GM19193 (cell line): ENCODE data around the gene TREH.

ENCODE experiments used
- POLR2A ChIP-seq: IDR thresholded peaks from 4 replicates; pipeline ENCODE4 v1.6.1; 2011; ENCODE audit not compliant: insufficient read depth, insufficient read length; ENCODE audit errors: extremely low read depth

The TREH gene

DNA sequence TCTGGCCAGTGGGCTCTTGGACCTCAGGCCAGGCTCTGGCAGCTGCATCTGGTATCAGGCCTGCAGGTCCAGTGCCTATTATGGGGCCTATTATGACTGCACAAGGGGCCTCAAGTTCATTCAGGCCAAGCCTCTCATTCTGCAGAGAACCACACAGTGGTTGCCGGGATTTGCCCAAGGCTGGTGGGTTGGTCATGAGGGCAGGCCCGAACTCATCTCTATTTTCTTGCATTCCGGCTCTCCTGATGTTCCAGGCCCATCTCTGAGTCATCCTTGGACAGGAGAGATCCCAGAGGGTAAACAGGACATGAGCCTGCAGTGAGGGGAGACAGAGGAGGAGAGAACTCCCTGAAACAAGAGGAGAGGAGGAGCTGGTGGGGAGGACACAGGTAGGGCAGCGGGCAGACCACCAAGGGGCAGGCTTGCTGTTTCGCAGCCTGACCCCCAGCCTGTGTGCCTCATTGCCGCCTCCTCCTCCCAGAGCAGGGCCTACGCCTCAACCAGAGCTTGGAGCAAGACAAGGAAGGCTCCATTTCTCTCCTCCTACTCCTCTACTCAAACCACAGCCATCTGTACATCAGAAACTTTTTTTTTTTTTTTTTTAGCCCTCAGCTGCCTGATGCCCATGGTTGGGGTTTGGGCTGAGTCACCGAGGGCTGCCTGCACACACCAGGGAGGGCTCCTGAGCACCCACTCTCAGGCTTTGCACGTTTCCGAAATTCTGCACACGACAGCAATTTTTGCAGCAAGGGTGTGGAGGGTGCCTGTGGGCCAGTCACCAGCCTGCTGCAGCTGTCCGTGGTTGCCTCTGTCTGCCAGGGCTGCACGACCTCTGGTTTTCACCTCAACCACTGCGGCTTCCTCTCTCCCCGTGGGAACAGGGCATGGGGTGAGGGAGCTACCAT, 12.7 kb upstream of the TREH start:
- no peak for TF ChIP-seq POLR2A

DNA sequence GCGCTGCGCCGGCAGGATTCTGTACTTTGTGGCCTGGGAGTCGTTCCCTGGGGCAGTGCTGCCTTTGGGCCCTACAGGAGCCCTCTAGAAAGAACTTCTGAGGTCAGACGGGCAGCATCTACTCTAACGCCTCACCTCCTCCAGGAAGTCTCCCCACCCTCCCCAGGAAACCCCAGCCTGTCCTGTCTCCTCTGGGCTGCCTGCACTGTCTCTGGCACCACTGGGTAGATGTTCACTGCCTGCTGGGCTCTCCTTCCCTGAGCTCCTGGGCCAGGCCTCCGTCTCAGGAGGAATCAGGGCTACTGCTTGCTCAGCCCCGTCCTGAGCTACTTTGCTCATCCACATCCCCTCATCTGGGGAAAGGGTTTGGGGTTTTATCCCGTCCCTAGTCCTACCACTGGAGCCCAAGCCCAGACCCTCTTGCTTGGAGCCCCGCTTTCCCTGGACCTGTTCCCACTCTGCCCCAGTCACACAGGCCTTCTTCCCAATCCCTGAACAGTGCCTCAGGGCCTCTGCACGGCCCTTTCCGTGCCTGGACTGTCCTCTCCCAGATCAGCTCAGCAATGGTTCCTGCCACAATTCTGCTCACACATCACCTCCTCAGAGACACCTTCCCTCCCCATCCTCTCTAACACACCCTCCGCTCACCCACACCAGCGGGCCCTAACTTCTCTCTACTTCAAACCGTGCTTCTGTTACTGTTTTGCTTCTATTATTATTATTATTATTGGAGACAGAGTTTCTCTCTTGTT, 11.3 kb upstream of the TREH start:
- TF ChIP-seq POLR2A: no peak

DNA sequence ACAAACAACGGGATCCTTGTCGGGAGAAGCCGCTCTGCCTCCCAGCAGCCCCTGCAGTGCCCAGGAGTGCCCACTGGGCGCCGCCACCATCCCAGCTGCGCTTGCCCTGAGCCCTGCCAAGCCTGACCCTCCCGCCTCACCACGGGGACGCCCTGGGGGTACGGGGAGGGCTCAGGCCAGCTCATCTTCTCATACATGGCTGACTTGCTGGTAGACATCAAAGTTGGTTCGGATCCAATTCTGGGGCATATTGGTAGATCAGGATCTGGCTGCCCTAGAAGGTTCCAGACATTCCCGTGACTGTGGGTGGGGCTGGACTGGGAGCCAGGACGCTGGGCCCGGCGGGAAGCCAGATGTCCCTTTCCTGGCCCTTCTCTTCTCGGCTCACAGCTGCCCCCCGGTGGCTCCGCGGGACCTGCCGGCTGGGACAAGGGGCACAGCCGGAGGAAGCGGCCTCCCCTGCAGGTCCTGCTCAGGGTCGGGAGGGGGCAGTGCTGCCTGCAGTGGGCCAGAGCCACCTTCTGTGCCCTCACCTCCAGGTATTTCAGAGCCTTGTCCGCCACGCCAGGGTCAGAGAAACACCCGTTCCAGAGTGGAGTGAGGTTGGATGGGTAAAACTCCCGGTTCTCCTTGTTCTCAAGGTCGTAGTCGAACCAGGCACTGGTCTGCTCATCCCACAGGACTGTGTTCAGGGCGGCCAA, 10.6 kb upstream of the TREH start:
- no peak for TF ChIP-seq POLR2A

DNA sequence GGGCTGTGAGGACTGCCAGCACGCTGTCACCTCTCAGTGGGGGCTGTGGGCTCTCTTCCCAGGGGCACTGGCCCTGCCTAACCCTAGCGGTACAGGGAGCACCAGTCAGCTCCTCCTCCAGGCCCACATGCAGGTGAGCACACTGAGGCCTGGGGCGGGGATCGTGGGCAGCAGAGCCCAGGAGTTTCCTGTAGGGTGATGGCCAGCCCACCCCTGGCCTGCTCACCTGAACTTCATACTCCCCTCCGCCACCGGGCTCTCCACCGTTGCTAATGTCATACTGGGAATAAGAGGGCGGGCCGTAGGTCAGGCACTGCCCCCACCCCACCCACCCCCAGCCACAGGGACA, 10.0 kb upstream of the TREH start:
- TF ChIP-seq POLR2A: no peak

DNA sequence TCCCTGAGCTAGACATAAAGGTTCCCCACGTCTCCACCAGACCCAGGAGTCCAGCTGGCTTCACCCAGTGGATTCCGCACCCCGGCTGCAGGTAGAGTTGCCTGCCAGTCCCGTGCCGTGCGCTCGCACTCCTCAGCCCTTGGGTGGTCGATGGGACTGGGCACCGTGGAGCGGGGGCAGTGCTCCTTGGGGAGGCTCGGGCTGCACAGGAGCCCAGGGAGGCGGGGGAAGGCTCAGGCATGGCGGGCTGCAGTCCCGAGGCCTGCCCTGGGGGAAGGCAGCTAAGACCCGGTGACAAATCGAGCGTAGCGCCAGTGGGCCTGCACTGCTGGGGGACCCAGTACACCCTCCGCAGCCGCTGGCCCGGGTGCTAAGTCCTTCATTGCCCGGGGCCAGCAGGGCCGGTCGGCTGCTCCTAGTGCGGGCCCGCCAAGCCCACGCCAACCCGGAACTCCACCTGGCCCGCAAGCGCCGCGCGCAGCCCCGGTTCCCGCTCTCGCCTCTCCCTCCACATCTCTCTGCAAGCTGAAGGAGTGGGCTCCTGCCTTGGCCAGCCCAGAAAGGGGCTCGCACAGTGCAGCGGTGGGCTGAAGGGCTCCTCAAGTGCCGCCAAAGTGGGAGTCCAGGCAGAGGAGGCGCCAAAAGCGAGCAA, 9.5 kb upstream of the TREH start:
- TF ChIP-seq POLR2A: no peak

DNA sequence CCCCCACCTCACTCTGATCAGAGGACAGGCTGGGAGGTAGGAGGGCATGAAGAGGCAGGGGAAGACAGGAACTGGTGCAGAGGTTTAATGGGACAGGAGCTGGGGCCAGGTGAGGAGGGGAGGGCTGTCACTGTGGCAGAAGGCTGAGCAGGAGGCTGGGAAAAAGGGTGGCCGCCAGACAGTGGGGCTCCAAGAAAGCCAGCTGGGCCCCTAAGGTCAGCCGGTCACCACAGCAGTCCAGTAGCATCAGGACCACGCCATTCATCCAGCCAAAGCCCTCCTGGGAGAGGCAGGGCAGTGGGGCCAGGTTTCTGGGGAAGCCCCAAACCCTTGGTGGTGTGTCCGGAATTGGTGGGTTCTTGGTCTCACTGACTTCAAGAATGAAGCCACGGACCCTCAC, 8.5 kb upstream of the TREH start:
- no peak for TF ChIP-seq POLR2A

DNA sequence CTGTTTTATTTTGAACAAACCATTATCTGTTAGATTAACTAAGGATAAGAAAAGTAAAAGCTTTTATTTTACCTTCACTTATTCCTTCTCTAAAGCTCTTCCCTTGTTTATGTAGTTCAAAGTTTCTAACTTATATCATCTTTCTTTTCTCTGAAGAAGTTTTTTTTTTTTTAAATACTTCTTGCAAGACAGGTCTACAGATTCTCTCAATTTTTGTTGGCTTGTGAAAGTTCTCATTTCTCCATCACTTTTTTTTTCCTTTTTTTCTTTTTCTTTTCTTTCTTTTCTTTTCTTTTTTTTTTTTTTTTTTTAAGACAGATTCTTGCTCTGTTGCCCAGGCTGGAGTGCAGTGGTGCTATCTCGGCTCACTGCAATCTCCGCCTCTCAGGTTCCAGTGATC, 4.7 kb upstream of the TREH start:
- no peak for TF ChIP-seq POLR2A

DNA sequence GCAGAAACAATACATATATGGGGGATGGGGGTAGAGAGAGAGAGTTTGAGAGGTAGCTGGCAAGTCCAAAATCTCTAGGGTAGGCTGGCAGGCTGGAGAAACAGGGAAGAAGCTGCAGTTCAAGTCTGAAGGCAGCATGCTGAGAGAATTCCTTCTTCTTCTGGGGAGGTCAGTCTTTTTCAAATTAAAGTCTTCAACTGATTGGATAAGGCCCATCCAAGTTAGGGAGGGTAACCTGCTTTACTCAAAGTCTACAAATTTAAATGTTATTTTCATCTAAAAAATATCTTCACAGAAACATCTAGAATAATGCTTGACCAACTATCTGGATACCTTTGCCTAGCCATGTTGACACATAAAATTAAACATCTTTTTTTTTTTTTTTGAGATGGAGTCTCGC, 2.9 kb upstream of the TREH start:
- no peak for TF ChIP-seq POLR2A

DNA sequence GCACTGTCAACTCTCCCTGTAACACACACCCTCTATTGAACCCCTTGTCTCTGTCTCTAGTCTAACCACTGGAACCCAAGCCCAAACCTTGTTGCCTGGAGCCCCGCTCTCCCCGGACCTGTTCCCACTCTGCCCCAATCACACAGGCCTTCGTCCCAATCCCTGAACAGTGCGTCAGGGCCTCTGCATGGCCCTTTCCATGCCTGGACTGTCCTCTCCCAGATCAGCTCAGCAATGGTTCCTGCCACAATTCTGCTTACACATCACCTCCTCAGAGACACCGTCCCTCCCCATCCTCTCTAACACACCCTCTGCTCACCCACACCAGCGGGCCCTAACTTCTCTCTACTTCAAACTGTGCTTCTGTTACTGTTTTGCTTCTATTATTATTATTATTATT, 1.5 kb downstream of the TREH start:
- no peak for TF ChIP-seq POLR2A

DNA sequence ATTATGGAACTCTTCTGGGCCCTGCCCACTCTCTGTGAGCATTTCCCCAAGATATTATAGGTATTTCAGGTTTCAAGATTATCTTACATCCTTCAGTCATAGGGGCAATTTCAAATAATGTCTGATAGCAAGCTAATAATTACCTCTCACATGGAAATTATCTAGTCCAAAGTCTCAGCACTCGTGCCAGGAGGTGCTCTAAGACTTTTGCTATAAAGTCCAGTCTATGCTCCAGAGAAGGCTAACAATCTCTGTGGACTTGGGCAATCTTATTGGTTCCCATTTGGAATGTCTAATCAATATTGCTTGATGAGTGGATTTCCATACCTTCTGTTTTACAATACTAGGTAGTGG, 5.4 kb downstream of the TREH start:
- no peak for TF ChIP-seq POLR2A

DNA sequence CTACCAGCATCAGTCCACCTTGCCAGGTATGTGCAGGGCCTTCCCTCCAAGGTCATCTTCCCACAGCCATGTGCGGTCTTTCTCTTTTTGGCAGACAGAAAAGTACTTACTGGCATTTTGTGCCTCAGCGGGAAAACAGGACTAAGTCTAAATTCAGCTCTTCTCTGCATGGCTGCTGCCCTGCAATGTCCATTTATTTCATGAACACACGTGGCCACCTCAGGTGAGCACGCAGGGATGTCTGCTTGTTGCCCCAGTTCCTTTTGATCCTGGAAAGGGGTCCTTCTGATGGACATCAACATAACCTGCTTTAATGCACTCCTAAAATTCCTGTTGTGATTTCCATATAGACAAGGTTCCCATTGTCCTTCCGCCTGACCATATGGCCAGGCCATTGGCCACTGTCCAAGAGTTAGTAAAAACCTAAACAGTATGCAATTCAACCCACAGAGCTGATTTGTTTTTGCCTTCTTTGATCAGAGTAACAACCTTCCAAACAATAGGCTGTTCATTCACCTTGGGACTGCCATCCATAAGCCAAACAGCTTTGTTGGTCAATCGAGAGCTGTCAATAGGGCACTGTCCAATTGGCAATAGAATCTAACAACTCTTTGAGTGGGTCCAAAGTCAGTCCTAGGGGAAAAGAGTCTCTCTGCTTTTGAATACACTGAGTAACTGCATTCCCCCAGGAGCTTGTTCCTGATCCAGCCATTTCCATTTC, 5.9 kb downstream of the TREH start:
- no peak for TF ChIP-seq POLR2A

DNA sequence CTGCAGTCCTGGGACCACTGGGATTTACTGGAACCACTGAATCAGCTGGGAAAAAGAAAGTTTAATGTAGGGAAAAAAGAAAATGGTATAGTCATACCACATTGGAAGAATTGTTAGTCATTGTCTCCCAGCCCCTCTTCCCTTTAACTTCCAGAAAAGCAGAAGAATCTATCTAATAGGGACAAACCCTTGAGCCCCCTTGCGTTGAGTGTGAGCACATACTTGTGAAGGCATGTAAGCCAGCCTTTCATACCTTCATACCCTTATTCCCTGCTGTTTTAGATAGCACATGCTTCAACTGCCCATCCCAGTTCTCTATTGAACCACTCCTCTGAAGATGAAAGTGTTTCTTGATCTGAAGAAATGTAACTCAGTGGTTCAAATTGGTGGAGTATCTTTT, 6.6 kb downstream of the TREH start:
- no peak for TF ChIP-seq POLR2A

DNA sequence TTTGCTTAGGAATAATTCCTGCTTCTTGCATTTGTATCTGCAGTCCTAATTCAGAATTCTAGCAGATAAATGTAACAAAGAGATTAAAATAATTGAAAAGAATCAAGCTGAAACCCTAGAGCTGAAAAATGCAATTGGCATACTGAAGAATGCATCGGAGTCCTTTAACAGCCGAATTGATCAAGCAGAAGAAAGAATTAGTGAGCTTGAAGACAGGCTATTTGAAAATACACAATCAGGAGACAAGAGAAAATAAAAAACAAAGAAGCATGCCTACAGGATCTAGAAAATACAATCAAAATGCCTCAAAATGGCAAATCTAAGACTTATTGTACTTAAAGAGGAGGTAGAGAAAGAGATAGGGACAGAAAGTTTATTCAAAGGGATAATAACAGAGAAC, 8.2 kb downstream of the TREH start:
- TF ChIP-seq POLR2A: no peak

DNA sequence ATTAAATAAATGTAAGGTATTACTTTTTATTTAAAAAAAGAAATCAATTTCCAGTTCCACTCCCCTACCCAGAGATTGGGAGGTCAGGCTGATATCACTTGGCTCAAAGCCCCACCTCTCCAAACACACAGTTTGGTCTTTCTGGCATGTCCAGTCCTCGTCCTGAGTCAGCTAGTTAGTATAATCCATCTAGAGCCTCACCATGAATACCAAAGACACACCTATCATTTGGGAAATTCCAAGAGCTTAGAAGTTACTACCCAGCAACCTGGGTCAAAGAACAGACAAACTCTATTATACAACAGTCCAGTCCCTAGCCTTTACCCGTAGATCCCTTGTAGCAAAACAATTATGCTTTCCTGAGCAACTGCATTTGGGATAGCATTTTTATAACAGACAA, 9.4 kb downstream of the TREH start:
- no peak for TF ChIP-seq POLR2A
